ENCODE data around the gene CCDC187.

DNA sequence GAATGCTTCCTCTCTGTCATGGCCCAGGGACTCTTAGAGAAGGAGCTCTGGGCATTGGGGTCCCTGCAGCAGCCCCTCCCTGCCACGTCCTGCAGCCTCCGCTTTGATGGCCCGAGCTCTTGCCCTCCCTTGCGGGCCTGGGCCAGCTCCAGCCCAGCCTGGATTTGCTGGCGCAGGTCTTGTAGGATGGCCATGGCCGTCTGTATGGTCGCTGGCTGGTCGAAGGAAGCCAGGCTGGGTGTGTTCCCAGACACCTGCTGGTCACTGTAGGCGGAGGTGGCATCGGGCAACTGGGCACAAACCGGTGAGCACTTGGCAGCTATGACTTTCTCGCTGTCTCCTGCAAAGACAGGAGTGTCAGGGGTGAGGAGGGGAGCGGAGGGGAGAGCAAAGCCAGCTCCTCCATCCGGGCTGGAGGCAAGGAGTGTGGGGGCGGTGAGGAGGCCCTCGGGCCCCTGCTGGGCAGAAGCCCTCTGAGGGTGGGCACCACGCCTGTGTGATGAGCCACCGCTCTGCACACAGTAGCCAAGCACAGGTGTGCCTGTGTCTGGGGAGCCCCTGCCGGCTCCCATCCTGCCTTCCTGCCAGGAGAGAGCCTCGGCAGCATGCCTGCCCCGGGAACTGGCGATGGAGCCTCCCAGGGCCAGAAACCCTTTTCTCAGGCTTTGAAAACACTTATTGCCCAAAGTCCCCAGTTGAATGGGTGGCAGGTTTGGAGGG is 12.4 kb downstream of the CCDC187 start:
- TF ChIP-seq, protein P1, sequence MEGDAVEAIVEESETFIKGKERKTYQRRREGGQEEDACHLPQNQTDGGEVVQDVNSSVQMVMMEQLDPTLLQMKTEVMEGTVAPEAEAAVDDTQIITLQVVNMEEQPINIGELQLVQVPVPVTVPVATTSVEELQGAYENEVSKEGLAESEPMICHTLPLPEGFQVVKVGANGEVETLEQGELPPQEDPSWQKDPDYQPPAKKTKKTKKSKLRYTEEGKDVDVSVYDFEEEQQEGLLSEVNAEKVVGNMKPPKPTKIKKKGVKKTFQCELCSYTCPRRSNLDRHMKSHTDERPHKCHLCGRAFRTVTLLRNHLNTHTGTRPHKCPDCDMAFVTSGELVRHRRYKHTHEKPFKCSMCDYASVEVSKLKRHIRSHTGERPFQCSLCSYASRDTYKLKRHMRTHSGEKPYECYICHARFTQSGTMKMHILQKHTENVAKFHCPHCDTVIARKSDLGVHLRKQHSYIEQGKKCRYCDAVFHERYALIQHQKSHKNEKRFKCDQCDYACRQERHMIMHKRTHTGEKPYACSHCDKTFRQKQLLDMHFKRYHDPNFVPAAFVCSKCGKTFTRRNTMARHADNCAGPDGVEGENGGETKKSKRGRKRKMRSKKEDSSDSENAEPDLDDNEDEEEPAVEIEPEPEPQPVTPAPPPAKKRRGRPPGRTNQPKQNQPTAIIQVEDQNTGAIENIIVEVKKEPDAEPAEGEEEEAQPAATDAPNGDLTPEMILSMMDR (IDR thresholded peaks at IDR 0.05), result no peak
- TF ChIP-seq POLR2A (IDR thresholded peaks at IDR 0.05), result no peak
